ENCODE data around the gene APOA1.

DNA sequence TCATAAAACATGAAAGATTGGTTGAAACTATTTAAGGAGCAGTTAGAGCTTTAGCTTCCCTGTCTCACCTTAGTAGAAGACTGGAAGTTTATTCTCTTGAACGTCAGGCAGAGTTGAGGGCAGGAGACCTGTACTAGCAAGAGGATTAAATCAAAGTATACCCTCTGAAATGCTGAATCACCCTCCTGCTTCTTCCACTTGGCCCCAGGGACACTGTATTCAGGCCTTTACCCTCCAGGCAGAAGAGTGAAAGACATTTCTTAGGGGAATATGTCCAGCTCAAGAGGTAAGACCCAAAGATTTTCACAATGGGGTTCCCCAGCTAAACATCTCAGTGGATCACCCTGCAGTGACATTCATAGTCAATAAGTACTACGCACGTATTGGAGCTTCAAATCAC is 26.2 kb downstream of the APOA1 start:
- TF ChIP-seq, protein P1, sequence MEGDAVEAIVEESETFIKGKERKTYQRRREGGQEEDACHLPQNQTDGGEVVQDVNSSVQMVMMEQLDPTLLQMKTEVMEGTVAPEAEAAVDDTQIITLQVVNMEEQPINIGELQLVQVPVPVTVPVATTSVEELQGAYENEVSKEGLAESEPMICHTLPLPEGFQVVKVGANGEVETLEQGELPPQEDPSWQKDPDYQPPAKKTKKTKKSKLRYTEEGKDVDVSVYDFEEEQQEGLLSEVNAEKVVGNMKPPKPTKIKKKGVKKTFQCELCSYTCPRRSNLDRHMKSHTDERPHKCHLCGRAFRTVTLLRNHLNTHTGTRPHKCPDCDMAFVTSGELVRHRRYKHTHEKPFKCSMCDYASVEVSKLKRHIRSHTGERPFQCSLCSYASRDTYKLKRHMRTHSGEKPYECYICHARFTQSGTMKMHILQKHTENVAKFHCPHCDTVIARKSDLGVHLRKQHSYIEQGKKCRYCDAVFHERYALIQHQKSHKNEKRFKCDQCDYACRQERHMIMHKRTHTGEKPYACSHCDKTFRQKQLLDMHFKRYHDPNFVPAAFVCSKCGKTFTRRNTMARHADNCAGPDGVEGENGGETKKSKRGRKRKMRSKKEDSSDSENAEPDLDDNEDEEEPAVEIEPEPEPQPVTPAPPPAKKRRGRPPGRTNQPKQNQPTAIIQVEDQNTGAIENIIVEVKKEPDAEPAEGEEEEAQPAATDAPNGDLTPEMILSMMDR (IDR thresholded peaks at IDR 0.05; ENCODE audit: extremely low read depth in 1 of 2, insufficient read depth in 1 of 2, low read depth in 1 of 2, low read length in 2 of 2), result no peak
- TF ChIP-seq POLR2A (IDR thresholded peaks at IDR 0.05; ENCODE audit: low read depth, low read length), result no peak
- TF ChIP-seq, protein P2, sequence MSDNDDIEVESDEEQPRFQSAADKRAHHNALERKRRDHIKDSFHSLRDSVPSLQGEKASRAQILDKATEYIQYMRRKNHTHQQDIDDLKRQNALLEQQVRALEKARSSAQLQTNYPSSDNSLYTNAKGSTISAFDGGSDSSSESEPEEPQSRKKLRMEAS (IDR thresholded peaks at IDR 0.05; ENCODE audit: insufficient read depth, insufficient read length), result no peak
- TF ChIP-seq EZH2 (IDR thresholded peaks at IDR 0.05; ENCODE audit: borderline replicate concordance, low read depth, low read length, severe bottlenecking), result no peak
- TF ChIP-seq JUN (IDR thresholded peaks at IDR 0.05; ENCODE audit: borderline replicate concordance, insufficient read depth, insufficient read length, low read depth), result no peak
- no peak for TF ChIP-seq POLR2AphosphoS5 (IDR thresholded peaks at IDR 0.05; ENCODE audit: insufficient read depth, low read depth, low read length)
- TF ChIP-seq FOS (IDR thresholded peaks at IDR 0.05; ENCODE audit: borderline replicate concordance, insufficient read depth, low read length), result no peak
- no peak for TF ChIP-seq GATA2 (IDR thresholded peaks at IDR 0.05; ENCODE audit: insufficient read depth, insufficient read length, low read depth, low read length)

Measured in endothelial cell of umbilical vein (primary cell).